ENCODE measurements around the gene MAP4K4. TPM values are rescaled to one million over a fixed set of nuclear protein-coding genes. Genes with fewer than 3 reads are reported as not detected.

Gene MAP4K4
- total and polyA plus RNA-seq, 2 of the 13 experiments (the other 11 are each of a cell fraction or from before 2014, with no cell fraction given): 105 to 264 TPM

- TF ChIP-seq, protein P1, sequence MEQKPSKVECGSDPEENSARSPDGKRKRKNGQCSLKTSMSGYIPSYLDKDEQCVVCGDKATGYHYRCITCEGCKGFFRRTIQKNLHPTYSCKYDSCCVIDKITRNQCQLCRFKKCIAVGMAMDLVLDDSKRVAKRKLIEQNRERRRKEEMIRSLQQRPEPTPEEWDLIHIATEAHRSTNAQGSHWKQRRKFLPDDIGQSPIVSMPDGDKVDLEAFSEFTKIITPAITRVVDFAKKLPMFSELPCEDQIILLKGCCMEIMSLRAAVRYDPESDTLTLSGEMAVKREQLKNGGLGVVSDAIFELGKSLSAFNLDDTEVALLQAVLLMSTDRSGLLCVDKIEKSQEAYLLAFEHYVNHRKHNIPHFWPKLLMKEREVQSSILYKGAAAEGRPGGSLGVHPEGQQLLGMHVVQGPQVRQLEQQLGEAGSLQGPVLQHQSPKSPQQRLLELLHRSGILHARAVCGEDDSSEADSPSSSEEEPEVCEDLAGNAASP (CRISPR knock-in tag; IDR thresholded peaks at IDR 0.05; ENCODE audit: borderline replicate concordance): 0 out of 2 replicates have a peak, but pooled peaks have one; percentile 24
- TF ChIP-seq ZNF10 (CRISPR knock-in tag; IDR thresholded peaks at IDR 0.05; ENCODE audit: borderline replicate concordance, low read depth) (no peak), AGO2 (optimal IDR thresholded peaks at IDR 0.05; ENCODE audit: low read depth, low read length) (peak; percentile 29), ELF1 (CRISPR knock-in tag; IDR thresholded peaks at IDR 0.05) (no peak), ZNF660 (CRISPR knock-in tag; IDR thresholded peaks at IDR 0.05; ENCODE audit: borderline replicate concordance, low read depth) (no peak), SOX6 (IDR thresholded peaks at IDR 0.05) (no peak), SOX6 (CRISPR knock-in tag; IDR thresholded peaks at IDR 0.05) (peak; percentile 75), TCF7 (IDR thresholded peaks at IDR 0.05; ENCODE audit: low read depth) (peak; percentile 62; the same call in 1 of the 2 replicates), EP300 (IDR thresholded peaks at IDR 0.05; ENCODE audit: low read depth in 2 of 2, low read length in 2 of 2) (peak in 1 of 2 experiments; percentile 61; a peak in 2 of 4 replicates), EP300 (CRISPR knock-in tag; IDR thresholded peaks at IDR 0.05; ENCODE audit: borderline replicate concordance) (no peak), ZNF710 (CRISPR knock-in tag; IDR thresholded peaks at IDR 0.05; ENCODE audit: borderline replicate concordance) (no peak), LCORL (IDR thresholded peaks at IDR 0.05) (no peak), LCORL (CRISPR knock-in tag; IDR thresholded peaks at IDR 0.05) (0 out of 2 replicates have a peak, but pooled peaks have one; percentile 21), ZFP90 (CRISPR knock-in tag; IDR thresholded peaks at IDR 0.05; ENCODE audit: borderline replicate concordance) (no peak), CREM (IDR thresholded peaks at IDR 0.05) (peak; percentile 57), CREM (CRISPR knock-in tag; IDR thresholded peaks at IDR 0.05) (no peak), SP5 (CRISPR knock-in tag; IDR thresholded peaks at IDR 0.05; ENCODE audit: borderline replicate concordance, low read depth) (peak; percentile 23; the same call in 1 of the 2 replicates)
- TF ChIP-seq, protein P2, sequence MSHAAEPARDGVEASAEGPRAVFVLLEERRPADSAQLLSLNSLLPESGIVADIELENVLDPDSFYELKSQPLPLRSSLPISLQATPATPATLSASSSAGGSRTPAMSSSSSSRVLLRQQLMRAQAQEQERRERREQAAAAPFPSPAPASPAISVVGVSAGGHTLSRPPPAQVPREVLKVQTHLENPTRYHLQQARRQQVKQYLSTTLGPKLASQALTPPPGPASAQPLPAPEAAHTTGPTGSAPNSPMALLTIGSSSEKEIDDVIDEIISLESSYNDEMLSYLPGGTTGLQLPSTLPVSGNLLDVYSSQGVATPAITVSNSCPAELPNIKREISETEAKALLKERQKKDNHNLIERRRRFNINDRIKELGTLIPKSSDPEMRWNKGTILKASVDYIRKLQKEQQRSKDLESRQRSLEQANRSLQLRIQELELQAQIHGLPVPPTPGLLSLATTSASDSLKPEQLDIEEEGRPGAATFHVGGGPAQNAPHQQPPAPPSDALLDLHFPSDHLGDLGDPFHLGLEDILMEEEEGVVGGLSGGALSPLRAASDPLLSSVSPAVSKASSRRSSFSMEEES (CRISPR knock-in tag; IDR thresholded peaks at IDR 0.05): 0 out of 2 replicates have a peak, but pooled peaks have one; percentile 41
- TF ChIP-seq, protein P3, sequence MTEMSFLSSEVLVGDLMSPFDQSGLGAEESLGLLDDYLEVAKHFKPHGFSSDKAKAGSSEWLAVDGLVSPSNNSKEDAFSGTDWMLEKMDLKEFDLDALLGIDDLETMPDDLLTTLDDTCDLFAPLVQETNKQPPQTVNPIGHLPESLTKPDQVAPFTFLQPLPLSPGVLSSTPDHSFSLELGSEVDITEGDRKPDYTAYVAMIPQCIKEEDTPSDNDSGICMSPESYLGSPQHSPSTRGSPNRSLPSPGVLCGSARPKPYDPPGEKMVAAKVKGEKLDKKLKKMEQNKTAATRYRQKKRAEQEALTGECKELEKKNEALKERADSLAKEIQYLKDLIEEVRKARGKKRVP (CRISPR knock-in tag; IDR thresholded peaks at IDR 0.05): 0 out of 4 replicates have a peak, but pooled peaks of 1 of the 2 experiments have one; percentile 7
Measured at GRCh38 chr2:101752716-101753616, 55.5 kb downstream of the MAP4K4 start (continued).
